Activated T-cell treated with anti-CD3 and anti-CD28 coated beads, Interleukin-2, amount 50 U/mL, for 1 hour (primary cell): Measurements from ENCODE around the gene ALG14.
"Not testable (repeated sequence)": the region's sequence is repeated elsewhere in the genome, so short reads cannot be mapped to it uniquely, and the experiment has no call there.

Source experiments
- DNase-seq: peaks from one replicate; pipeline ENCODE4 v3.0.0-alpha.2; 2020

The ALG14 gene

DNA sequence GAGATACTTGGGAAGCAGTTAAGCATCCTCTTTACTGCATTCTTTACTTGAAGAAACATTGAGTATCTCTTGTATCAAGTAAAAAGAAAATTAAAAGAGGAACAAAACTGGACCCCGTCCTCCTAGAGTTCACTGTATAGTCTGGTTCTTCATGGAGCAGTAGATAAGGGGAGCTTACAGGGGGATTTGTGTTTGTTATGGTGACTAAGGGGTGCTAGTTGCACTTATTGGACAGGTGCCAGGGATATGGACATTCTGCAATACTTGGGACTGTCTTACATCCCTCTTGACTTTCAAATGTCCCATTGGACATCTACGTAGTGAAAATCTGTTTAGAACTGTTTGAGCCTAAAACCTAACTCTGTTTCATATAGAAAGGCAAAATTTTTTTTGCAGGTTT, 67.2 kb downstream of the ALG14 start:
- no peak for DNase-seq

DNA sequence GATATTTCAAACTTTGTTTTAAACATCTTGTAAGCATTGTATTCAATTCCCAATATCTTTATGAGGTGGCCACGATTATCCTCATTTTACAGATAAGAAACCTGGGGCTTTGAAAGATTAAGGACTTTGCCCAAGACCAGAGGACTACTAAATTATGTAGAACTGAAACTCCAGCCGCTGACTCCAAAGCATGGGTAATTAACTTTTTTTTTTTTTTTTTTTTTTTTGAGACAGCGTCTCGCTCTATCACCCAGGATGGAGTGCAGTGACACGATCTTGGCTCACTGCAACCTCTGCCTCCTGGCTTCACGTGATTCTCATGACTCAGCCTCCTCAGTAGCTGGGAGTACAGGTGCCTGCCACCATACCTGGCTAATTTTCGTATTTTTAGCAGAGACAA, 68.7 kb downstream of the ALG14 start:
- DNase-seq: no peak

DNA sequence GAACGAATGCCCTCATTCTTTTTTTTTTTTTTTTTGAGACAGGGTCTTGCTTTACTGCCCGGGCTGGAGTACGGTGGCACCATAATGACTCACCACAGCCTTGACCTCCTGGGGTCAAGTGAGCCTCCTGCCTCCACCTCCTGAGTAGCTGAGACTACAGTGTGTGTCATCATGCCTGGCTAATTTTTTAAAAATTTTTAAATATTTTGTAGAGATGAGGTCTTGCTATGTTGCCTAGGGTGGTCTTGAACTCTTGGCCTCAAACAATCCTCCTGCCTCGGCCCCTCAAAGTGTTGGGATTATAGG, 69.4 kb downstream of the ALG14 start:
- no peak for DNase-seq

DNA sequence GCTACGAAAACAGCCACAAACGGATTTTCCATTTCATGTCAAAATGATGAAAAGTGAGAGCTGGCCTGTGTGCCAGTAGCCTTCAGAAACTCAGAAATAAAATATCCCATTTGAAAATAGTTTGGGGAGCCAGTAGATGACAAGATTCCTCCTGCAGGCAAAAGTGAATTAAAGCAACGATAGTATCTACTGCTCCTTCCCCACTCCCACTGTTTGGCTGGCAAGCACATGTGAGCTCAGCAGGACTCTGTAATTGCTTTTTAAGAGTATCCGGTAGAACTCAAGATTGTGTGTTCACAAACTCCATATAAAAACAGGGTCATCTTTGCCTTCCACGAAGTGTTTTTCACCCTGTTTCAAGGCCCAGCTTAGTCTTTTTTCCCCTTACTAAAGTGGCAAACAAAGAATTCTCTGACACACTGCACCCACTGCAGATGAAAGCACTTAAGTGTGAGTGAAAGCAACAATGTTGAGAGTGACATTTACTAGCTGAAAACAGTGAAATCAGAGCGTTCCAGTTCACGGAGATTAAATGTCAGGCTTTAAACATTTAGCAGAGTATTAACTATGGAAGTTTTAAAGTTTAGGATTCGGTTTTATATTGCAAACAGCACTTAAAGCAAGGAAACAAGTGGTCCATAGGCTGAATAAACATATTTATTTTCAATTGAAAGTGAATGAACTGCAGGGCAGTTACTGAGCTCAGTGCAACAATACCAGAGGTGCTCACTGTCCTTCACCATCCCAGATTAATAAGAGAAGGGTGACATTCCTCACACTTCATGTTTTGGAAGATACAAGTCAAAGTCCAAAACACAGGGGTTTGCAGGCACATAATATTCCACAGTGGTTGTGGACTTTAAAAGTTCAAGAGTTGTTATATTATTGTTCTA, 70.0 kb downstream of the ALG14 start:
- DNase-seq: no peak

DNA sequence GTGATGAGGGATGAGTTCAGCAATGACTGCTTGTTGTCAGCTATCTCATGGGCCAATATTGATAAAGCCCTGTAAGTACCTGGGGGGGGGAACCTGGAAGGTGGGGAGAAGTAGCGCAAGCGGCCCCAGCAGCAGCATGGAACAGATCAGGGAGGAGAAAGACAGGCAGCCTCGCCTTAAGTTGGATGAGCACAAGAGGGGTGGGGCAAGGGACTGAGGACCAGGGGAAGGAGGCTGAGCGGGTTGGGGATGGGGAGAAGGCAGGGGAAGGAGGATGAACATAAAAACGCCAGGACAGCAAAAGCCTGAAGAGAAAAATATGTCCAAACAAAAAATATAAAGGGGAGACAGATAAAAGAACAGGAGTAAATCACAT, 70.6 kb downstream of the ALG14 start:
- DNase-seq: no peak

DNA sequence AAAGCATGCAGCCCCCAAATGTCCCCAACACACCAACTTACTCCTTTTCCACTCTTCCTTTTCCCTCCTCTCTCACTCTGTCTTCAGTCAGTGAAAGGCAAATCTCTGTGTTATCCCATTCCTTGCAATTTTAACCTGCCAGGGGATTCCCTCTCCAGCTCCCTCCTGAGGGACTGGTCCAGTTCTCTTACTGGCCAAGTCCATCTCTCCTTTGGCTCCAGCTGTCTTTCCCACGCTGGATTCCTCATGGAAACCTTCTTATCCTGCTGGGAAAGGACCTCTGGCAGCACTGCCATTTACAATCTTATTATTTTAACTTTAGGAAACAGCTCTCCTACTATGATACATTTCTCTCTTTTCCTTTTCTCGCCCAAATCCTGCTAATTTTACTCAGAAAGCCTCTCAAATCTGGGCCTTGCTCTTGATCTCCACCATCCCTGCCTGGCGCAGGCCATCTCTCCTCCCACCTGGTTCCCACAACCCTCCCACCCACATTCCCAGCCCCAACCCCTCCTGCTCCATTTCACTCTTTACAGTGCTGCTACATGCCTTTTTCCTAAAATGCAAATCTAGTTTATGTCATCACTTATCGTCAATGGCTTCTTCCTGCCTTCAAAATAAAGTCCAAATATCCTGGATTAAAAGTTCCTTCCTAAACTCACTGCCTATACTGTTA, 73.2 kb downstream of the ALG14 start:
- DNase-seq: no peak

DNA sequence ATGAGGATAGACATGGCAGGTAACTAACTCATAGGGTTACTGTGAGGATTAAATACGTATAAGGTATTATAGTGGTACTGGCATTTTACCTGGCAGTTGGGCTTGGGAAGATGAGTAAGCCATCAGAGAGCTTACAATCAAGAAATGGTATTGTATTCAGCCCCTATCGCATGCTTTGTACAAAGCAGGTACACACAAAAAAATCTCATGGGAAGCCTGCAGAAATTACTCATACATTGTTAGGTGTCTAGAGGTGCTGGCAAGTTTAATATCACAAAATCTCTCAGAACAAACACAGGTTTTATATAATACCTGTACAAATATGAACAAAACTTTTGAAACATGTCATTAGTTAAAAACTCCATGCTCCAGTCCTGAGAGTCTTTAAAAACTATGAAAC, 74.0 kb downstream of the ALG14 start:
- no peak for DNase-seq

DNA sequence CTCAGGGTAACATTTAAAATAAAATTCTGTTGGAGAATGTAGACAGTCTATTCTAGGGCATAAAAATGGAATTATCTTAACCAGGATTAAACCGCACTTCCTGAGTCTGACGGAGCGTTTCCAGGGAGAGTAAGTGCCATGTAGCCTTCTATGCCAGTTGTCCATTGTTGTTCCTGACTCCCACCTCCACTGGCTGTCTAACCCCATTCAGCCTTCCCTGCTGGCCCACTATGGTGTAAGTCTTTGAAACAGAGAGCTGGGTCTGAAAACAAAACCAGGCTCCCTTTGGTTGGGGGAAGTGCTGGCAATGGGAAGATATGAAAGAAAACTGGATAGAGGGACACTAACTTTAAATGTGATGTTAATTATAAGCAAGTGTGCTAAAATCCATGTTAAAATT, 74.6 kb downstream of the ALG14 start:
- no peak for DNase-seq

DNA sequence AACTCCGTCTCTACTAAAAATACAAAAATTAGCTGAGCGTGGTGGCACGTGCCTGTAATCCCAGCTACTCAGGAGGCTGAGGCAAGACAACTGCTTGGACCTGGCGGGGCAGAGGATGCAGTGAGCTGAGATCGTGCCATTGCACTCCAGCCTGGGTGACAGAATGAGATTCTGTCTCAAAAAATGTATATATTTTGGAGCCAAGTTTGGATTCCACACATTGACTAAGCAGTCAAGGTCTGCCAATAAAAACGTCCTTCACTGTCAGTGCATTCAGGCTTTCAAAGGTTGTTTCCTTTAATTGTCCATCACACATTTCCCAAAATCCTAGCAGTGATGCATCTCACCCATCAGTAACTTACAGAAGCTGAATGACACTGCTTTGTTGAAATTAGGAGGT, 77.2 kb downstream of the ALG14 start:
- DNase-seq: not testable (repeated sequence)

DNA sequence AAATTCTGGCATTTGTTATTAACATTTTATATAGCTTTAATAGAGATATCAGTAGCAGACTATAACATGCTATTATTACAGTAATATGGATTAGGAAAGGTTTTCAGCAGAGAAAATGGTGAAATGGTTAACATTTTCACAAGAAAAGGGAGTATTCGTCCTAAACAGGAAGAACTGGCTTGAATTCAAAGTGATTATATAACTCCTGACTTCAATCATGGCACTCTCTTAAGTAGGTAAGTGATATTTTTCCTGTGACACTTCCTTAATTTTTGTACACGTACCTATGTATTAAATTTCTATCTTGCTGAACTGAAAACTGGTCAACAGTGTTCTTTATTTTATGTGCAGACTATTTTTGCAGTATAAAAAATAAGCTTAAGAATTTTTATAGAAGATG, 77.9 kb downstream of the ALG14 start:
- no peak for DNase-seq

DNA sequence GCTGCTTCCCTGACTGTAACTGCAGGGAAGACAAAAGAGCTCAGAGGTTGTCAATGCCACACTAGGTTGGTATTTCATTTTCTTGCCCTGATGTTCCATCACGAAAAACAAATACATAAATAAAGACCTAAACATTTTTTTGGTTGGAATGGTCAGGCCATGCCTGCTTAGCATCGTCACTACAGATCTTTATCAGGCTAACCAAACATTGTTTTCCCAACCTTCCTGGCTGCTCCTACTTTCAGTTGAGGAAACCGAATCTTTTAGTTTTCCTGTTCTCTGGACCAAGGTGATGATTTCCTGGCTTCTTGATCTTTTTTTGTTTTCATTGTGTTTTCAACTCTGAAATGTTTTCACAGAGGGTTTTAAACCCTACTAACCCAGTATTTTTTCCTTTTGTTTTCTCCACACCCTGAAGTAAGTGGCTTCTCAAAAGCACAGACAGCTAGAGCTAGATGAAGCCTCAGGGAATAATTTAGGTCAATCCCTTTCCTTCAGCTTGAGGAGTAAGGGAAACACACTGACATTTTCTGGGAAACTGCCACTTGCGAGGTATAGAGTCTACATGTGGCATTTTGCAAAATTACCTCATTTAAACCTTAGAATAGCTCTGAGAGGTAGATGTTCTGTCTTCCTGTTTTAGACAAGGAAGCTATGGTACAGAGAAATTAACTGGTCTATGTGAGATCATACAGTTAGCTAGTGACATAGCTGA, 78.7 kb downstream of the ALG14 start:
- DNase-seq: no peak

DNA sequence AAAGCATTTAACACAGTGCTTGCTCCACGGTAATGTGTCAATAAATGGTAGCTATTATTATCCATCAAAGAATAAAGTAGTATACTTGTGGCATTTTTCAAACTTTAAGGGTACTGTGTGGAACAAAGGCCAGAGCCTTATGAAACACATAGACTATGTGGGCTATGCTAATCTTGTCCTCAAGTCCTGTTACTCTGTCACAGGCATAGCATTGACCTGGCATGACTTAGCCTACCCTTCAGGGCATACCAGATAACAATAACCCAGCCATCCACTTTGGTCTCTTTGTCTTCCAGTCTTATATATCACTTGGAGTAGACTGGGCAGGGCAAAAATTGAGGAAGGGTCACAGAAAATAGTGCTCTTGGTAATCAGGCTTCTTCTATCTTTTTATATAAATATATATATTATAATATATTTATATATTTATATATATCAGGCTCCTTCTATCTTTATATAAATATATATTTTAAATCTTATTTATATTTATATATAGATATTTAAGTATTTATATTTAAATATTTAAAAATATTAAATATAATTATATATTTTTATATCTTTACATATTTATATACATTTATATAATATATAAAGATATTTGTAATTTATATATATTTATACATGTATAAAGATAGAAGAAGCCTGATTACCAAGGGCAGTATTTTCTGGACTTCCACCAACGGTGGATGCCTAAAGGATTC, 79.7 kb downstream of the ALG14 start:
- no peak for DNase-seq

DNA sequence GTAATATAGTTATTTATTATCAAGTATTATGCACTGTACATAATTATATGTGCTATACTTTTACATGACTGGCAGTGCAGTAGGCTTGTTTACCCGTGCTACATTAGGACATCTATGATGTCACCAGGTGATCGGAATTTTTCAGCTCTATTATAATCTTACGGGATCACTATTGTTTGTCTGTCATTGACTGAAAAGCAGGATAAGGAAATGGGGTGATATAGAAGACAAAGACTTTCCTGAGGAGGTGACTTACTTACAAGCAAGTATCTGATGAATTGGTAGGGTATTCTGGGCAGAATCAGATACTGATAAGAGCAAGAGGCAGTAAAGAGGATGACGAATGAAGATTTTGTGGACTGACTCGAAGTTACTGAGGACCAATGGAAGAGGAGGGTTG, 80.6 kb downstream of the ALG14 start:
- DNase-seq: no peak

DNA sequence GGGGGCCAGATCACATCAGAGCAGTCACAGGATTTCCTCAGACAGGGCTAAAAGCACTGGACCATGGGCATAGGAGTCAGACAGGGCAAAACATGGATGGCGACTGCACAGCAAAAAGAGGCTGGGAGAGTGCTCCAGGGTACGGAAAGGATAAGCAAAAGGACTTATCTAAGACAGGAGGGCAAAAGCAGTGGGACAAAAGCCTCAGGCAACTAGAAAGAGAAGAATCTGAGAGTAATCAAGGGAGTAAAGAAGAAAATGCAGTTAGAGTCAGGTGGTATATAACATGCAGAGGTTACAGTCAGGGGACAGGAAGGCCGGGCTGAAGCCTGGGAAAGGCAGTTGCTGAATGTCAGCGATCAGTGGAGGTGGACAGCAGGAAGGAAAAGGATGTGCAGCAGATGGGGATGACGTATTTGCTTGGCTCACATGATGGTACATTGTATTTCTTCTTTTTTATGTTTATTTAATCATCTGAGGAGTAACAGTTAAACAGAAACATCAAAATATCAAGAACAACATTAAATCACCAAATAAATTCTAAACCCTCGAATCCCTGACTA, 82.8 kb downstream of the ALG14 start:
- DNase-seq: no peak

DNA sequence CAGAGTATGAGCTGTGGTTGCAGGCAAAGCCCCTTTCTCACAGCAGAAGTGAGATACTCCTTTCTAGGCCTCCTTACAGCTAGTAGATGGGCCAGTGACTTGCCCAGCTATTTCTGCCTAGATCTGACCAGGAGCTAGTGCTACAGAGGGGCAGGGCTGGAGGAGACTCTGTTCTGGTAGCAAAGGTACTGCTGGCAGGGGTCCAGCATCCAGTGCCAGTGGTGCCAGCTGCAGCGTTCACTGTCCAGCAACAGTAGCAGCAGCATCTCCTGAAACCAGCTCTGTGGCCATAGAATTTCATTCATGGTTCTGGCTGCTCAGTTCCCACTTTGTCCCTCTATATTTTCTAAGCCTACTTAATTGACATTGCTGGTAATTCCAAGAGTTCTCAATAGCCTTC, 83.4 kb downstream of the ALG14 start:
- no peak for DNase-seq

DNA sequence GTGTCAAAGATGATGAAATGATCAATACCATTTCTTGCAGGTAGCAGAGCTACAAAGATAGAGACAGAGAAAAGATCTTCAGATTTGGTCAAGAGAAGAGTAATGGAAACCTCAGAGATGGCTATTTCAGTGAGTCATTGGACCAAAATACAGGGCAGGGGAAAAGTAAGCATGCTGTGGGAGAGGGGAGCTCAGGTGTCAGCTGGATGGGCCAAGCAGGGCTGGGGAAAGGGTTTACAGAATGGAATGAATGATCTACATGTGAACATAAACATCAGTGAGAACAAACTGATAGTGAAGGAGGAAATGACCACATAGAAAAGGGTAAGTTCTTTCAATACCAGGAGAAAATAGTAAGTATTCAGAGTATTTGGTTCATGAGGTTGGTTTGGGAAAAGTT, 84.4 kb downstream of the ALG14 start:
- DNase-seq: no peak

DNA sequence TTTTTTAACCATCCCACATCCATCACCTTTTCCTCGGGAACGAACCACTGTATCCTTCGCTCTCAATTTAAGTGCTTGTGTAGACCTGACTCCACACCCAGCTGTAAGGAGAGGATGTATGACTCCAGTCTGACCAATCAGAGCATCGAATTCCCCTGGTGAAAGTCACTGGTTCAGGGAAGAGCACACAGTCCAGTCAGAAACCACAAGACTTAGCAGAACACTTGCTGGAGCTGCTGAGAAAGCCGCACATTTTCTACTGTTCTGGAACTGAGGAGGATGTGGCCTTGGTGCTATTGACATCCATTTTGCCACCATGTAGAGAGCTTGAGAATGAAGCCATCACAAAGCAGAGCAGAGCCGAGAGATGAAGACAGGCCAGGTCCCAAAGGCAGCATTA, 86.0 kb downstream of the ALG14 start:
- no peak for DNase-seq

DNA sequence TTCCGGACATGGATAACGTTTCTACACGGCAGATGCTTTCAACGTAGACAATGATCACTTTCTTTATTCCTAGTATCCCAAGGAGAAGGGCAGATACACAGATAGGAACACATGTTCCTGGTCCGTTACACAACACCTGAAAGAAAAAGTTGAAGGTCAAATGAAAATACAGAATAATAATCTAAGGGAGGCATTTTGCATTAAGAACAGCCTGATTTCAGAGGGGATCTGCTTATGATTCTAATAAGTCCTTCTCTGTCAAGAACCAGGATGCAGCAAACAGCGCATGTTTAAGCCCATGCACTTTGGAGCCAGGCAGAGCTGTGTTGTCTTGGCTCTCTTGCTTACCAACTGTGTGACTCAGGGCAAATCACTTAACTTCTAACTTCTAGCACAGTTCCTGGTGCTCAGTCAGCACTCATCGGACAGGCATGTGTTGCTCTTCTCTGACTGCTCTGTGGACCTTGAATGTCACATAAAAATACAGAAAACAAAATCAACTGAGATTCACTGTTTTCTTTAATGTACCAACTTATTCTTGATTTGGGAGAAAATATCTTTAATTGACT, 89.5 kb downstream of the ALG14 start:
- DNase-seq: no peak

DNA sequence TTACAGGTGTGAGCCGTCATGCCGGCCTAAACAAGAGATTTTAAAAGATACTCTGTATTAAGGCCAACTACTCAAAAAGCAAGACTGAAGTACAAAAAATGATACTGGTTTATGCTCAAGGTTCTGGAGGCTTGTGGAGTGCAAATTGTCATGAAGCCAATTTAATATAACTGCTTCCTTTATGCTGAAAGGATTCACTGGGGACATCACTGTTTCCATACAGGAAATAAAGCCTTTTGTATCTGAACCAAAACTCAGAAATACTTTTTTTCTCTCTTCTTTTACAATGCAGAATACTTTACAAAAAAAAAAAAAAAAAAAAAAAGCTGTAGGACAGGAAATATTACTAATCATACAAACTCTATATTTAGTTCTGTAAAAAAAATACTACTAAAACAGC, 90.4 kb downstream of the ALG14 start:
- DNase-seq: no peak

DNA sequence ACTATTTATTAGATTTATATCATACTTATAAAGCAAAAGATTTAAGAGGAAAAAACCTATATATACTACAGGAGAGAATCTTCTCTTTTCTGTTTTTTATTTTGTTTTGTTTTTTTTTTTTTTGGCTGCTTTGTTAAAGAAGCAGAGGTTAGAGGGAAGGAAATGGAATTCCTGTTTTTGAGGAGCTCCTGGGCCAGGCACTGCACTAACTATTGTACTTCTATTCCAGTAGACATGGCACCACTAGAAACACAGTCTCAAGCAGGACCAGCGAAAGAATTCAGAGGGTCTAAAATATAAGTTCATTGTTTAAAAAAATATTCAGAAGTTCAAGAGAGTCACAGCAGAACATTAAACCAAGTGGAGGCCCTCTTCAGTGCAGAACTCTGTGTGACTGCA, 91.2 kb downstream of the ALG14 start:
- no peak for DNase-seq

DNA sequence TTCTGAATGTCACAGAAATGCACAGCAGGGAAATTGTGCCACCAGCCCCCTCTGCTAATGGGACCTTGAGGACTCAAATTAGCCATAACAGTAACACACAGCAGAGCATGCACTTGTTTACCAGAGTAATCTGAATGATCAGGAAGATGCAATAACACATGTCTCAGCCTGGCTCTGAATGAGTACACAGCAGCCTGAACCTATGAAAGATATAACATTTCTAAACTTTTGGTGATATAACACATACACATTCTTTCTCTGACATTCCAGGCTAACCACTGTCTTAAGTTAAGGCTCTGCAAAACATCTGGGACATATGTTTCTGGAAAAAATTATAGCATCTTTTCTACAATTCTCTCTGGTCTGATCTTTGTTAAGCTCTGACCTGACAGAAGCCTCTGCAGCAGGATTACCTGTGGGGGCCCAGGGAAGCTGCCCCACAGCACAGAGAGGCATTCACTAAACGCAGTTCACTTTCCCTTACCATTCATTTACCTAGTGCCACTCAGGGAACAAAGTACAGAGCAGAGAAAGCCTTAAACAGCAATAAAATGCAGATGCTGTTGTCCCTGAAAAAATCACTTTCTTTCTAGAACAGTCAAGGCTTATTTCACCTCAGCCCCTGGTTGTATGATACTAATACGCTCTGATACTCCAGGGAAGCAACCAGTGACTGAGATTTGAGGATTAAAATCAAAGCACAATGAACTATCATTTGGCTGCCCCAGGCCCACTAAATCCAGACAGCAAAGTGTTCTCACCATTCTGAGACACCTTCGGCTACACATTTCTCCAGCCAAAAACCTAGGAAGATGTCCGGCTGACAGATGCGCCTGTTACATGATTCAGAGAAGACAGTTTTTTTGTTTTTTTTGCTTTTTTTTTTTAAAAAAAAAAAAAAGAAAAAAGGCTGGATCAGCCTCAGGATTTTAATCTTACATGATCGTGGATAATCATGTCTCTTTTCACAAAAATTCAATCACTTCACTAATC, 91.9 kb downstream of the ALG14 start:
- no peak for DNase-seq
